Smooth muscle cell (in vitro differentiated cells): ENCODE data around the gene SLC6A13. TPM values are rescaled to one million over a fixed set of nuclear protein-coding genes. Genes with fewer than 3 reads are reported as not detected.
"Not testable (repeated sequence)": the region's sequence is repeated elsewhere in the genome, so short reads cannot be mapped to it uniquely, and the experiment has no call there.

ENCODE experiments used
- DNase-seq: peaks from one replicate; lab custom pipeline; 2025; ENCODE audit not compliant: unreplicated experiment; lab: John Stamatoyannopoulos, UW
- H2AFZ ChIP-seq: fragments of 200-600 bp; sonication (generic); 2 replicates; pipeline ENCODE4 v1.6.0; 2016; ENCODE audit warnings: antibody characterized with exemption, low read depth, mild to moderate bottlenecking
- H3F3A ChIP-seq: fragments of 200-600 bp; sonication (generic); 2 replicates; pipeline ENCODE4 v1.6.0; 2017; ENCODE audit warnings: antibody characterized with exemption, low read depth
- H3K27ac ChIP-seq: fragments of 200-600 bp; sonication (generic); 2 replicates; pipeline ENCODE4 v1.5.1; 2016; ENCODE audit warnings: low read depth, mild to moderate bottlenecking
- H3K27me3 ChIP-seq: fragments of 200-600 bp; sonication (generic); 2 replicates; pipeline ENCODE4 v1.6.1; 2016; ENCODE audit warnings: low read depth, mild to moderate bottlenecking
- H3K36me3 ChIP-seq: fragments of 200-600 bp; sonication (generic); 2 replicates; pipeline ENCODE4 v1.5.1; 2016; ENCODE audit warnings: low read depth
- H3K4me1 ChIP-seq: fragments of 200-600 bp; sonication (generic); 2 replicates; pipeline ENCODE4 v1.5.1; 2016; ENCODE audit warnings: low read depth
- H3K4me2 ChIP-seq: fragments of 200-600 bp; sonication (generic); 2 replicates; pipeline ENCODE4 v1.6.0; 2016; ENCODE audit warnings: mild to moderate bottlenecking
- H3K4me3 ChIP-seq: fragments of 200-600 bp; sonication (generic); 2 replicates; pipeline ENCODE4 v1.5.1; 2016; ENCODE audit warnings: mild to moderate bottlenecking
- H3K79me2 ChIP-seq: fragments of 200-600 bp; sonication (generic); 2 replicates; pipeline ENCODE4 v1.6.0; 2016; ENCODE audit warnings: low read depth, mild to moderate bottlenecking
- H3K9ac ChIP-seq: fragments of 200-600 bp; sonication (generic); 2 replicates; pipeline ENCODE4 v1.6.0; 2016; ENCODE audit warnings: low read depth
- H3K9me3 ChIP-seq: fragments of 200-600 bp; sonication (generic); replicated peaks from 2 replicates; pipeline ENCODE4 v1.5.1; 2016; ENCODE audit warnings: low read depth
- H4K20me1 ChIP-seq: fragments of 200-600 bp; sonication (generic); 2 replicates; pipeline ENCODE4 v1.6.0; 2016; ENCODE audit warnings: low read depth
- WGBS: methylation state at CpG from one replicate; pipeline ENCODE4 v1.1.7; 2016; ENCODE audit warnings: low lambda C conversion rate; 5-methylcytosine and 5-hydroxymethylcytosine counted together
- polyA plus RNA-seq: library from polyadenylated mRNA; unstranded; fragments of >200 nt; fragmentation: Nextera tagmentation; extraction: Ambion mirVana; gene quantifications from 2 replicates; pipeline ENCODE4 v1.2.1, GENCODE V29; 2016
- total RNA-seq: library from RNA; depleted of rRNA; stranded (reverse); fragments of >200 nt; gene quantifications from 2 replicates; pipeline ENCODE4 v1.2.3, GENCODE V29; 2014
- TF ChIP-seq, protein P1 (sequence below): fragments of 200-600 bp; sonication (generic); IDR thresholded peaks from 2 replicates; pipeline ENCODE4 v1.5.1; 2017; ENCODE audit warnings: borderline replicate concordance, mild to moderate bottlenecking, antibody characterized with exemption; ENCODE audit not compliant: insufficient read depth, poor library complexity, severe bottlenecking

SLC6A13 gene
- total and polyA plus RNA-seq, 2 experiments from 2014 or later, result 0.45 to 0.66 TPM

DNA sequence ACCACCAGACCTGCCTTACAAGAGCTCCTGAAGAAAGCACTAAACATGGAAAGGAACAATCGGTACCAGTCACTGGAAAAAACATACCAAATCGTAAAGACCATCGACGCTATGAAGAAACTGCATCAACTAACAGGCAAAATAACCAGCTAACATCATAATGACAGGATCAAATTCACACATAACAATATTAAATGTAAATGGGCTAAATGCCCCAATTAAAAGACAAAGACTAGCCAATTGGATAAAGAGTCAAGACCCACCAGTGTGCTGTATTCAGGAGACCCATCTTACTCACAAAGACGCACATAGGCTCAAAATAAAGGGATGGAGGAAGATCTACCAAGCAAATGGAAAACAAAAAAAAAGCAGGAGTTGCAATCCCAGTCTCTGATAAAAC lies 36.9 kb upstream of the SLC6A13 start:
- H3K79me2 ChIP-seq, result peaks cover 46% of the 10 kb centered on the region
- not testable (repeated sequence) for H3K27me3 ChIP-seq, DNase-seq, H3F3A ChIP-seq, H3K9ac ChIP-seq, H2AFZ ChIP-seq, H3K4me3 ChIP-seq, H3K4me1 ChIP-seq, H3K4me2 ChIP-seq, H3K9me3 ChIP-seq, H3K27ac ChIP-seq
- H4K20me1 ChIP-seq, result peaks cover 49% of the 10 kb centered on the region
- 92% methylated on average over 5 of the region's 5 CpGs for WGBS
- peaks cover 46% of the 10 kb centered on the region for H3K36me3 ChIP-seq

DNA sequence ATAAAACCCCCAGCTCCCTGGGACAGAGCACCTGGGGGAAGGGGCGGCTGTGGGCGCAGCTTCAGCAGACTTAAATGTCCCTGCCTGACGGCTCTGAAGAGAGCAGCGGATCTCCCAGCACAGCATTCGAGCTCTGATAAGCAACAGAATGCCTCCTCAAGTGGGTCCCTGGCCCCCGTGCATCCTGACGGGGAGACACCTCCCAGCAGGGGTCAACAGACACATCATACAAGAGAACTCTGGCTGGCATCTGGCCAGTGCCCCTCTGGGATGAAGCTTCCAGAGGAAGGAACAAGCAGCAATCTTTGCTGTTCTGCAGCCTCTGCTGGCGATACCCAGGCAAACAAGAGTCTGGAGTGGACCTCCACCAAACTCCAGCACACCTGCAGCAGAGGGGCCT lies 35.4 kb upstream of the SLC6A13 start:
- not testable (repeated sequence) for H3F3A ChIP-seq, H3K4me1 ChIP-seq, H3K4me3 ChIP-seq, H3K27me3 ChIP-seq, H2AFZ ChIP-seq, DNase-seq, H3K4me2 ChIP-seq, H3K27ac ChIP-seq, H3K9me3 ChIP-seq, H3K9ac ChIP-seq
- Histone ChIP-seq H3K79me2 (peaks cover 33% of the 10 kb centered on the region), H4K20me1 (peaks cover 39% of the 10 kb centered on the region), H3K36me3 (peaks cover 42% of the 10 kb centered on the region)
- WGBS, result 95% methylated on average over 8 of the region's 8 CpGs

DNA sequence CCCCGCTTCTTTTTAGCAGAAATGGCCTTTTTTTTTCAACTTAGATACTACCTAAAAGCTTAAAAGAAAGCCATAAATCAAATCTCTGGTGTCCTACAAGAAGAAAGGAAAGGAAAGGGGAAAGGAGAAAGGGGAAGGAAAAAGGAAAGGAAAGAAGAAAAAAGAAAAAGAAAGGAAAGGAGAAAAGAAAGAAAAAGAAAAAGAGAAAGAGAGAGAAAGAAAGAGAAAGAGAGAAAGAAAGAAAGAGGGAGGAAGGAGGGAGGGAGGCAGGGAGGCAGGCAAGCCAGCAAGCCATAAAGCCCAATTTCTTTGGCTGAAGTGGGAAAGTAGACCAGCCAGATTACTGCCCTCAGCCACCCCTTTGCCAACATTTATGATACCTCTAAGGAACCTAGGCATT lies 32.5 kb upstream of the SLC6A13 start:
- H3K9ac ChIP-seq, result no peak overlapping the region
- H4K20me1 ChIP-seq, result peaks cover 27% of the 10 kb centered on the region
- no peaks in the 10 kb centered on the region for H3K27me3 ChIP-seq
- H3K4me2 ChIP-seq, result no peak overlapping the region
- H3K4me3 ChIP-seq, result no peak overlapping the region
- peaks cover 39% of the 10 kb centered on the region for H3K36me3 ChIP-seq
- TF ChIP-seq, protein P1, sequence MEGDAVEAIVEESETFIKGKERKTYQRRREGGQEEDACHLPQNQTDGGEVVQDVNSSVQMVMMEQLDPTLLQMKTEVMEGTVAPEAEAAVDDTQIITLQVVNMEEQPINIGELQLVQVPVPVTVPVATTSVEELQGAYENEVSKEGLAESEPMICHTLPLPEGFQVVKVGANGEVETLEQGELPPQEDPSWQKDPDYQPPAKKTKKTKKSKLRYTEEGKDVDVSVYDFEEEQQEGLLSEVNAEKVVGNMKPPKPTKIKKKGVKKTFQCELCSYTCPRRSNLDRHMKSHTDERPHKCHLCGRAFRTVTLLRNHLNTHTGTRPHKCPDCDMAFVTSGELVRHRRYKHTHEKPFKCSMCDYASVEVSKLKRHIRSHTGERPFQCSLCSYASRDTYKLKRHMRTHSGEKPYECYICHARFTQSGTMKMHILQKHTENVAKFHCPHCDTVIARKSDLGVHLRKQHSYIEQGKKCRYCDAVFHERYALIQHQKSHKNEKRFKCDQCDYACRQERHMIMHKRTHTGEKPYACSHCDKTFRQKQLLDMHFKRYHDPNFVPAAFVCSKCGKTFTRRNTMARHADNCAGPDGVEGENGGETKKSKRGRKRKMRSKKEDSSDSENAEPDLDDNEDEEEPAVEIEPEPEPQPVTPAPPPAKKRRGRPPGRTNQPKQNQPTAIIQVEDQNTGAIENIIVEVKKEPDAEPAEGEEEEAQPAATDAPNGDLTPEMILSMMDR, result no peak
- no peak overlapping the region for H2AFZ ChIP-seq
- no peaks in the 10 kb centered on the region for H3F3A ChIP-seq
- H3K9me3 ChIP-seq, result no peaks in the 10 kb centered on the region
- no peaks in the 10 kb centered on the region for H3K4me1 ChIP-seq
- peaks cover 7% of the 10 kb centered on the region for H3K79me2 ChIP-seq
- H3K27ac ChIP-seq, result no peak overlapping the region
- WGBS, result 92% methylated on average over 1 of the region's 1 CpG
- no peak for DNase-seq

DNA sequence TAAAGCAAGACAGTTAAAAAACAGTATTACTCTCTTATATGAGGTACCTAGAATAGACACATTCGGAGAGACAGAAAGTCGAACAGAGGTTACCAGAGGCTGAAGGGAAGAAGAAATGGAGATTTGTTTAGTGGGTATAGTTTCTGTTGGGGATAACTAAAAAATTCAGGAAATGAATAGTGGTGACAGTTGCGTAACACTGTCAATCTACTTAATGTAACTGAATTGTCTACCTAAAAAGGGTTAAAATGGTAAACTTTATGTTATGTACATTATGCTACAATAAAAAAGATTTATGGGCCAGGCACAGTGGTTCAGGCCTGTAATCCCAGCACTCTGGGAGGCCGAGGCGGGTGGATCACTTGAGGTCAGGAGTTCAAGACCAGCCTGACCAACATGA lies 30.6 kb upstream of the SLC6A13 start:
- Histone ChIP-seq H3K9me3 (no peaks in the 10 kb centered on the region), H3K9ac (no peak overlapping the region), H3K79me2 (peaks cover 11% of the 10 kb centered on the region), H3K27me3 (no peaks in the 10 kb centered on the region), H2AFZ (no peak overlapping the region), H3K27ac (no peak overlapping the region), H3K4me2 (no peak overlapping the region), H3K36me3 (peaks cover 39% of the 10 kb centered on the region), H4K20me1 (peaks cover 29% of the 10 kb centered on the region), H3F3A (no peaks in the 10 kb centered on the region), H3K4me3 (no peak overlapping the region), H3K4me1 (no peaks in the 10 kb centered on the region)
- WGBS, result 91% methylated on average over 5 of the region's 5 CpGs
- no peak for DNase-seq
- TF ChIP-seq, protein P1, result no peak

DNA sequence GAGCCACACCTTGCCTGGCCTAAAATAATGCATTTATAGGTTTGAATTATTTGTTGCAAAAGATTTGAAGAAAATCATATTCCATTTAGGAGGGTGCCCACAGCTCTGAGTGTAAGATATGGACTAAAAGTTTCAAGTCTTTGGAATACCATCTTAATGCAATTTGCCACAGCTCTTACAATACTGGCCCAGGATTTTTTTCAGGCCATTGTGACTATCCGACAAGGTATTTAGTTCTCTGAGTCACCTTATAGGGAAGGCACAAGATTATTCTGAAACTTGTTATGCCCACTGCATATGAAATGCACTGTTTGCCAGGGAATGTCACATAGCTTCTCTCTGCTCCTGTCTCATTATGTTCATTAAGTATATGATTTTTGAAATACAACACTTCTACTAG lies 29.6 kb upstream of the SLC6A13 start:
- Histone ChIP-seq H2AFZ (no peak overlapping the region), H4K20me1 (peaks cover 29% of the 10 kb centered on the region), H3K4me3 (no peak overlapping the region), H3F3A (no peaks in the 10 kb centered on the region), H3K79me2 (peaks cover 16% of the 10 kb centered on the region), H3K4me1 (no peaks in the 10 kb centered on the region), H3K4me2 (no peak overlapping the region), H3K9ac (no peak overlapping the region), H3K27ac (no peak overlapping the region), H3K9me3 (no peaks in the 10 kb centered on the region), H3K27me3 (no peaks in the 10 kb centered on the region), H3K36me3 (peaks cover 39% of the 10 kb centered on the region)
- 72% methylated on average over 1 of the region's 1 CpG for WGBS
- no peak for DNase-seq
- TF ChIP-seq, protein P1, result no peak
